Hair follicular keratinocyte (primary cell): Measurements from ENCODE around the gene MMP2. TPM values are rescaled to one million over a fixed set of nuclear protein-coding genes. Genes with fewer than 3 reads are reported as not detected.

Experiments
- total RNA-seq: library from RNA; depleted of rRNA; stranded (reverse); fragments of >200 nt; gene quantifications from 2 replicates; pipeline ENCODE4 v1.2.3, GENCODE V29; 2015

MMP2 gene
- total RNA-seq: 9.9 and 15.9 TPM in 2 replicates

GRCh38 chr16:55478827-55479429 lies at the start of gene MMP2:
Gene MMP2 (plus strand): TSS chr16:55479198. CDS start chr16:55479480, 282 bp downstream.

GRCh38 chr16:55508941-55509931 lies 30.2 kb downstream of the MMP2 start, which contains the start of gene LPCAT2:
Gene LPCAT2 (plus strand): TSS chr16:55509072. CDS start chr16:55509182, 110 bp downstream.

Other genes with a start within 250 kb of the MMP2 start
- gene IRX6, start 155.0 kb upstream of the MMP2 start, total RNA-seq: not detected in 2 replicates
- gene LPCAT2, start 29.9 kb downstream of the MMP2 start, total RNA-seq: 24.9 and 40.3 TPM in 2 replicates
- 12.7 and 32.7 TPM in 2 replicates for gene CAPNS2, start 87.5 kb downstream of the MMP2 start, total RNA-seq
- 0.04 and 0.08 TPM in 2 replicates for gene SLC6A2, start 176.8 kb downstream of the MMP2 start, total RNA-seq